Embryonic facial prominence (tissue), 1 donor: ENCODE data around the gene C17orf78.
"Not testable (repeated sequence)": the region's sequence is repeated elsewhere in the genome, so short reads cannot be mapped to it uniquely, and the experiment has no call there.

Source experiments
- DNase-seq: peaks from one replicate; pipeline ENCODE4 v3.0.0-alpha.2; 2016; ENCODE audit errors: extremely low spot score

The C17orf78 gene

GRCh38 chr17:37438141-37438540, 62.4 kb downstream of the C17orf78 start:
- DNase-seq: no peak

GRCh38 chr17:37440424-37440823, 64.6 kb downstream of the C17orf78 start:
- DNase-seq: no peak

- DNase-seq: not testable (repeated sequence)
Measured at GRCh38 chr17:37441369-37442014, 65.7 kb downstream of the C17orf78 start.
